Ascending aorta (tissue), 2 donors: ENCODE data around the gene MCCD1. TPM values are rescaled to one million over a fixed set of nuclear protein-coding genes. Genes with fewer than 3 reads are reported as not detected.

Experiments
- DNase-seq, 2 donors: peaks; one replicate each; pipeline ENCODE4 v3.0.0-alpha.2; 2019; ENCODE audit warnings: low spot score in 2 of 2
- H3K27ac ChIP-seq, 2 donors: fragments of 200-600 bp; sonication (generic); one replicate each; pipeline ENCODE4 v1.5.1; 2016 to 2017; ENCODE audit warnings: mild to moderate bottlenecking in 1 of 2
- H3K27me3 ChIP-seq: fragments of 200-600 bp; sonication (generic); one replicate; pipeline ENCODE4 v1.5.1; 2017
- H3K36me3 ChIP-seq, 2 donors: fragments of 200-600 bp; sonication (generic); one replicate each; pipeline ENCODE4 v1.5.1; 2016
- H3K4me1 ChIP-seq, 2 donors: fragments of 200-600 bp; sonication (generic); one replicate each; pipeline ENCODE4 v1.5.1; 2016 to 2017; ENCODE audit warnings: mild to moderate bottlenecking in 1 of 2
- H3K4me3 ChIP-seq, 2 donors: fragments of 200-600 bp; sonication (generic); one replicate each; pipeline ENCODE4 v1.5.1; 2016 to 2017; ENCODE audit warnings: mild to moderate bottlenecking in 1 of 2
- H3K9me3 ChIP-seq, 2 donors: fragments of 200-600 bp; sonication (generic); one replicate each; pipeline ENCODE4 v1.5.1; 2016
- intact Hi-C: fragments of 100-400 bp; cut with DNase I; formaldehyde crosslinking; loops from one replicate; pipeline ENCODE4 v1.15.1; 2023
- total RNA-seq: library from RNA; depleted of rRNA; stranded (reverse); fragments of >200 nt; gene quantifications from one replicate; pipeline ENCODE4 v1.1.0, GENCODE V29; 2016
- TF ChIP-seq, protein P1 (sequence below), 3 experiments: fragments of 200-600 bp in 2 of 3; fragments of 450-650 bp in 1 of 3; sonication (generic) in 2 of 3; IDR thresholded peaks; one replicate each; pipeline ENCODE4 v1.5.1; 2016 to 2019; ENCODE audit warnings: antibody characterized with exemption in 3 of 3, mild to moderate bottlenecking in 1 of 3, moderate library complexity in 1 of 3

Gene MCCD1
- total RNA-seq, 1 donor from 2014 or later = not detected

DNA sequence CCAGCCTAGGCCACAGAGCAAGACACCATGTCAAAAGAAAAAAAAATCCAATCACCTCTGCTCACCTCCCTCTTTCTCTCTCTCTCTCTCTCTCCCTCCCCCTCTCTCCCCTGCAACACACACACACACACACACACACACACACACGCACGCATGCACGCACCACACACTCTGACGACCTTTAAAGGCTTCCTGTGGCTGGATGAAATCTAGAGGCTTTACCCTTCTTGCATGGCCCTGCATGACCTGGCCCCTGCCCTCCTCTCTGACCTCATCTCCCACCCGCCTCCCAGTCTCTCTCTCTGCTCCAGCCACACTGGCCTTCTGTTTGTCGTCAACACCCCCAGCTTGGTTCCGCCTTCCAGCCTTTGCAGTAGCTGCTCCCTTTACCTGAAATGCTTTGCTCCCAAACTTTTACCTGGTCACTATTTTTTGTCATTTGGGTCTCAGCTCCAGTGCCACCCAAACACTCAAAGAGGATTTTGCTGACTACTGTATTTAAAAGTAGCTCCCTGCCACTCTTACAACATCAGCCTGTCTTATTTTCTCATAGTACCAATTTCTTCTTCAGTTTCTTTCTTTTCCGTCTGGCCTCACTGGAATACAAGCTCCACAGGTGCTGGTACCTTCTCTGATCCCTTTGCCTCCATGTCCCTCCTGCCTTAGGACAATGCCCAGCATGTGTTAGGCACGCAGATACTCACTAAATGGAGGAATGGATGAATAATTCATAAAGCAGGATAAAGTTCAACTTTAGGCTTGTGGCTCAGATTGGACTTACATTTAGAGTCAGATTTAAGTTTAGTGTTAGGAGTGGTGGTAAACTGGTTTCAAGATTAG, 39.0 kb downstream of the MCCD1 start:
- intact Hi-C loops = no loop called here
- no peaks in the 10 kb centered on the region for H3K9me3 ChIP-seq
- H3K27ac ChIP-seq = no peak overlapping the region
- DNase-seq = no peak
- H3K27me3 ChIP-seq = no peaks in the 10 kb centered on the region
- TF ChIP-seq, protein P1, sequence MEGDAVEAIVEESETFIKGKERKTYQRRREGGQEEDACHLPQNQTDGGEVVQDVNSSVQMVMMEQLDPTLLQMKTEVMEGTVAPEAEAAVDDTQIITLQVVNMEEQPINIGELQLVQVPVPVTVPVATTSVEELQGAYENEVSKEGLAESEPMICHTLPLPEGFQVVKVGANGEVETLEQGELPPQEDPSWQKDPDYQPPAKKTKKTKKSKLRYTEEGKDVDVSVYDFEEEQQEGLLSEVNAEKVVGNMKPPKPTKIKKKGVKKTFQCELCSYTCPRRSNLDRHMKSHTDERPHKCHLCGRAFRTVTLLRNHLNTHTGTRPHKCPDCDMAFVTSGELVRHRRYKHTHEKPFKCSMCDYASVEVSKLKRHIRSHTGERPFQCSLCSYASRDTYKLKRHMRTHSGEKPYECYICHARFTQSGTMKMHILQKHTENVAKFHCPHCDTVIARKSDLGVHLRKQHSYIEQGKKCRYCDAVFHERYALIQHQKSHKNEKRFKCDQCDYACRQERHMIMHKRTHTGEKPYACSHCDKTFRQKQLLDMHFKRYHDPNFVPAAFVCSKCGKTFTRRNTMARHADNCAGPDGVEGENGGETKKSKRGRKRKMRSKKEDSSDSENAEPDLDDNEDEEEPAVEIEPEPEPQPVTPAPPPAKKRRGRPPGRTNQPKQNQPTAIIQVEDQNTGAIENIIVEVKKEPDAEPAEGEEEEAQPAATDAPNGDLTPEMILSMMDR (IDR thresholded peaks at IDR 0.05) = no peak
- H3K4me3 ChIP-seq = no peak overlapping the region
- no peaks in the 10 kb centered on the region for H3K4me1 ChIP-seq
- H3K36me3 ChIP-seq = no peaks in the 10 kb centered on the region

DNA sequence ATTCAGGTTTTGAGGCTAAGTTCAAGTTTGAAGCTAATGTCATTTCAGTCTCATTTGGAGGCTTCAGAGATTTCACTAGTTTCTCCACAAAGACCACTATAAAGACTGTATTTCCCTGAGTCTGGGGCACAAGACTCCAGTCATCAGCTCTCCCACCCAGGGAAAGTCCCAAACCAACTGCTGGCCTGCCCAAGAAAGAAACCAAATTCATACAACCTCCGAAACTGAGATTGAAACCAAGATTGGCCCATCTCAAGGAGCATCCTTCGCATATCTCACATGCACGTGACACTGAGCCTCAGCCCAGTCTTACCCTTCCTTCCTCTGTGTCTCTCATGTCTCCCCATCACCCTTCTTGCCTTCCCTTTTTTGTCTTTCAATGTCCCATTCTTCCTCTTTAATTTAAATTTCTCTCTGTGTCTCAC, 39.8 kb downstream of the MCCD1 start:
- no peak for DNase-seq
- H3K4me1 ChIP-seq = no peaks in the 10 kb centered on the region
- H3K9me3 ChIP-seq = no peaks in the 10 kb centered on the region
- intact Hi-C loops = no loop called here
- no peak overlapping the region for H3K4me3 ChIP-seq
- no peak overlapping the region for H3K27ac ChIP-seq
- TF ChIP-seq, protein P1 (IDR thresholded peaks at IDR 0.05) = no peak
- no peaks in the 10 kb centered on the region for H3K27me3 ChIP-seq
- H3K36me3 ChIP-seq = no peaks in the 10 kb centered on the region

DNA sequence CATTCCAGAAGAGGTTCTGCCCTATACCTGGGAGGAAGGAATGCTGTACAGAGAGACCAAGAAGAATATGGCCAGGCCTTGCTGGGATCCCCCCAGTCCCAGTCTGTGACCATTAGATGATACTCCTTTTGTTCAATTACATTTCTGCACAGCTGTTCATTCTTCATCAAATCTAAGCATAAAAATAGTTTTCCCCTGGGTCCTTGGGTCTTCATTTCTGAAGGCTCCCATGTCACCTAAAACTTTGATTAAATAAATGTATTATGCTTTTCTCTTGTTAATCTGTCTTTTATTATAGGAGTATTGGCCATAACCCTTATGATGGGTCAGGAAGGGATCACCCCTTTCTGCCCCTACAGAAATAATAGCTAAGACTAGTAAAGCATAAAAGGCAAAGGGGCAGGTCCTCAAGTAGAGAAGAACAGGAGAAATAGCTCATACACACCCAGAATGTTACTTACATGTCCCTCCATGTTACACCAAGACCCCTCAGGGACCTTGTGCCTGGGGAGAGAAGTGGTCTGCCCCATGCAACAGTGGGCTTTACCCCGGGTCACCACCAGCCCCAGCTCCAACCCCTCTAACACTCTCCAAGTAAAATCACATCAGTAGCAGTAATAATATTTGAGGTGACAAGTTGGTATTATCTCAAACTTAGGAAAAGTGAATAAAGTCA, 41.2 kb downstream of the MCCD1 start:
- TF ChIP-seq, protein P1 (IDR thresholded peaks at IDR 0.05) = no peak
- Histone ChIP-seq H3K27ac (no peak overlapping the region), H3K4me1 (no peaks in the 10 kb centered on the region), H3K36me3 (no peaks in the 10 kb centered on the region), H3K4me3 (no peak overlapping the region), H3K27me3 (no peaks in the 10 kb centered on the region), H3K9me3 (no peaks in the 10 kb centered on the region)
- no peak for DNase-seq
- intact Hi-C loops = no loop called here

DNA sequence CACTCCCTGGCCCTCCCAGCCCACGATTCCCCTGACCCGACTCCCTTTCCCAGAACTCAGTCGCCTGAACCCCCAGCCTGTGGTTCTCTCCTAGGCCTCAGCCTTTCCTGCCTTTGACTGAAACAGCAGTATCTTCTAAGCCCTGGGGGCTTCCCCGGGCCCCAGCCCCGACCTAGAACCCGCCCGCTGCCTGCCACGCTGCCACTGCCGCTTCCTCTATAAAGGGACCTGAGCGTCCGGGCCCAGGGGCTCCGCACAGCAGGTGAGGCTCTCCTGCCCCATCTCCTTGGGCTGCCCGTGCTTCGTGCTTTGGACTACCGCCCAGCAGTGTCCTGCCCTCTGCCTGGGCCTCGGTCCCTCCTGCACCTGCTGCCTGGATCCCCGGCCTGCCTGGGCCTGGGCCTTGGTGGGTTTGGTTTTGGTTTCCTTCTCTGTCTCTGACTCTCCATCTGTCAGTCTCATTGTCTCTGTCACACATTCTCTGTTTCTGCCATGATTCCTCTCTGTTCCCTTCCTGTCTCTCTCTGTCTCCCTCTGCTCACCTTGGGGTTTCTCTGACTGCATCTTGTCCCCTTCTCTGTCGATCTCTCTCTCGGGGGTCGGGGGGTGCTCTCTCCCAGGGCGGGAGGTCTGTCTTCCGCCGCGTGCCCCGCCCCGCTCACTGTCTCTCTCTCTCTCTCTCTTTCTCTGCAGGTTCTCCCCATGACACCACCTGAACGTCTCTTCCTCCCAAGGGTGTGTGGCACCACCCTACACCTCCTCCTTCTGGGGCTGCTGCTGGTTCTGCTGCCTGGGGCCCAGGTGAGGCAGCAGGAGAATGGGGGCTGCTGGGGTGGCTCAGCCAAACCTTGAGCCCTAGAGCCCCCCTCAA, 43.5 kb downstream of the MCCD1 start, which contains the start of gene LTA:
Gene LTA, plus strand, starts transcription at position 249 of the 871 bp plus-strand sequence. Its CDS starts 454 bp downstream, at position 703.
- Histone ChIP-seq H3K27ac (no peak within 1 kb of the TSS), H3K9me3 (no peaks in the 10 kb centered on the region), H3K27me3 (no peaks in the 10 kb centered on the region), H3K4me3 (no peak within 1 kb of the TSS), H3K4me1 (no peaks in the 10 kb centered on the region), H3K36me3 (no peaks in the 10 kb centered on the region)
- intact Hi-C loops = no loop called here
- no peak for DNase-seq
- TF ChIP-seq, protein P1 (IDR thresholded peaks at IDR 0.05) = no peak

DNA sequence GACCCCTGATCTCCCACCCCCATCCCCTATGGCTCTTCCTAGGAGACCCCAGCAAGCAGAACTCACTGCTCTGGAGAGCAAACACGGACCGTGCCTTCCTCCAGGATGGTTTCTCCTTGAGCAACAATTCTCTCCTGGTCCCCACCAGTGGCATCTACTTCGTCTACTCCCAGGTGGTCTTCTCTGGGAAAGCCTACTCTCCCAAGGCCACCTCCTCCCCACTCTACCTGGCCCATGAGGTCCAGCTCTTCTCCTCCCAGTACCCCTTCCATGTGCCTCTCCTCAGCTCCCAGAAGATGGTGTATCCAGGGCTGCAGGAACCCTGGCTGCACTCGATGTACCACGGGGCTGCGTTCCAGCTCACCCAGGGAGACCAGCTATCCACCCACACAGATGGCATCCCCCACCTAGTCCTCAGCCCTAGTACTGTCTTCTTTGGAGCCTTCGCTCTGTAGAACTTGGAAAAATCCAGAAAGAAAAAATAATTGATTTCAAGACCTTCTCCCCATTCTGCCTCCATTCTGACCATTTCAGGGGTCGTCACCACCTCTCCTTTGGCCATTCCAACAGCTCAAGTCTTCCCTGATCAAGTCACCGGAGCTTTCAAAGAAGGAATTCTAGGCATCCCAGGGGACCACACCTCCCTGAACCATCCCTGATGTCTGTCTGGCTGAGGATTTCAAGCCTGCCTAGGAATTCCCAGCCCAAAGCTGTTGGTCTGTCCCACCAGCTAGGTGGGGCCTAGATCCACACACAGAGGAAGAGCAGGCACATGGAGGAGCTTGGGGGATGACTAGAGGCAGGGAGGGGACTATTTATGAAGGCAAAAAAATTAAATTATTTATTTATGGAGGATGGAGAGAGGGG, 44.7 kb downstream of the MCCD1 start:
- intact Hi-C loops = no loop called here
- Histone ChIP-seq H3K9me3 (no peaks in the 10 kb centered on the region), H3K4me1 (no peaks in the 10 kb centered on the region), H3K4me3 (no peak overlapping the region), H3K27me3 (no peaks in the 10 kb centered on the region), H3K27ac (no peak overlapping the region), H3K36me3 (no peaks in the 10 kb centered on the region)
- TF ChIP-seq, protein P1 (IDR thresholded peaks at IDR 0.05) = no peak
- DNase-seq = no peak
